Smooth muscle cell of the brain vasculature (primary cell): ENCODE results near the gene PRPS1.
"Not testable (repeated sequence)": the region's sequence is repeated elsewhere in the genome, so short reads cannot be mapped to it uniquely, and the experiment has no call there.

Experiments used
- DNase-seq: peaks from one replicate; pipeline ENCODE4 v3.0.0-alpha.2; 2012; ENCODE audit warnings: low read depth, low spot score

PRPS1 gene

DNA sequence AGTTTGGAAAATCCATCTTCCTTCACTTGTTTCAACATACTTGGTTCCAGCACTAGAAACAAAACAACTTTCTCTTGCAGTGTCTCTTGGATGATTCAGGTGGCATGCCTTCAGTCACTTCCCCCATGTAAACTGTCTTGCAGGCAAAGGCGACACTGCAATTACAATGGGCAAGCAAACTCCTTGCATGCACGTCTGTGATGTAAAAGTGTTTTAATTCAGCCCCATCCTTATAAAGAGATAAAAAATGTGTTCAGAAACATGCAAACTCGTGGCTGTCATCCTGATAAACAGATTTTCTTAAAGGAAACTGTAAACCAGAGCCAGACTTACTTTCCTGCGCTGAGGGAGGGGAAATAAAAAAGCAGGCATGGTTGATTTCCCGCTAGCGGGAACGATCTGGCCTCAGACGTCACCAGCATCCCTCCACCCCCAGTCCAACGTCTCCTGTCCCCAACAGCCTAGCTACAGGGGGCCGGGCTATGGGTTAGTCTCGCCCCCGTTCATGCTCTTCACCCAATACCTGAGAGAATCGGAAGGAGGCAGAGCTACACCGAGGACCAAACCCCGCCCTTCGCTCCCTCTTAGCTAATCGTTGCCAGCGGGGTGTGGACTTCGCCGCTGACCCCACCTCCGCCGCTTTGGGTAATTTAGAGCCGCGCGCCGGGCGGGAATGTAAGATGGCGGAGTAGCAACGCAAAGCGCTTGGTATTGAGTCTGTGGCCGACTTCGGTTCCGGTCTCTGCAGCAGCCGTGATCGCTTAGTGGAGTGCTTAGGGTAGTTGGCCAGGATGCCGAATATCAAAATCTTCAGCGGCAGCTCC is at the start of gene PRPS1:
PRPS1 (plus strand) TSS at position 673 of the 824 bp plus-strand sequence; CDS start at position 792, 119 bp downstream.
- DNase-seq: peak; percentile 65

DNA sequence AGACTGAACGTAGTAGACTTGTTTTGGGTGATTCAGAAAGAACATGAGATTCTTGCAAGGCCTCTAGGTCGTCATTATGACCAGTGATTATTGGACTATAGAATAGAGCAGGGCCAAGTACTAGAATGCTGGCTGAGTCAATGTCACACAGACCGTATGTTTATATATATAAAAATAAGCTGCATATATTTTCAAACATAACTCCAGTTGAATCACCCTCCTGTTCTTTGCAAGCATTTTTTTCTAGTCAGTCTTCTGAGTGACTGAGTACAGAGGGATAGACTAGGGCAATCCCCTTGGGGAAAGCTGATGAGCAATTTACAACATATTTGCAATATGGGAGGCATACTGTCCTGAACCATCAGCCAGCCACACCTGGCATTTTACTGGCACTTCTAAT is 48.4 kb upstream of the PRPS1 start:
- no peak for DNase-seq

DNA sequence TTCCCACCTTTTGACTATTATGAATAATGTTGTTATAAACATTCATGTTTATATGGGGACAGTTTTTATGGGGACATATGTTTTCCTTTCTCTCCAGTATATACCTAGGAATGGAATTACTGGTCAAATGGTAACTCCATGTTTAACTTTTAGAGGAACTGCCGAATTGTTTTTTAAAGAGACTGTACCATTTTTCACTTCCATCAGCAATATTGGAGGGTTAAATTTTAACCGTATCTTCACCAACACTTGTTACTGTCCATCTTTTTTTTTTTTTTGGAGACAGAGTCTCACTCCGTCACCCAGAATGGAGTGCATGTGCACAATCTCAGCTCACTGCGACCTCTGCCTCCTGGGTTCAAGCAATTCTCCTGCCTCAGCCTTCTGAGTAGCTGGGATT is 46.4 kb upstream of the PRPS1 start:
- no peak for DNase-seq

DNA sequence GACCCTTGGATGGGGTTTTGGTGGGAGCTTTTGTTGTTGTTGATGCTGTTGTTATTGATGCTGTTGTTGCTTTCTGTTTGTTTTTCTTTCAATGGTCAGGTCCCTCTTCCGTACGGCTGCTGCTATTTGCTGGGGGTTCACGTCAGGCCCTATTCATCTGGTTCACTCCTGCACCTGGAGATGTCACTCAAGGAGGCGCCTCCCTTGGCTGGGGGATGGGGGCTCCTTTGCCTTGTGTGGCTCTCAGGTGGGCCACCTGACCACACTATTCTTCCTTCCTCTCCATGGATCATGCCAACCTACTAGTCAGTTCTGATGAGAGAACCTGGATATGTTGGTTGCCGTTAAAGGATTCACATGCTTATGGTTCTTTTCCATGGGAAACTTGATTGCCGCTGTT is 39.1 kb upstream of the PRPS1 start:
- no peak for DNase-seq

DNA sequence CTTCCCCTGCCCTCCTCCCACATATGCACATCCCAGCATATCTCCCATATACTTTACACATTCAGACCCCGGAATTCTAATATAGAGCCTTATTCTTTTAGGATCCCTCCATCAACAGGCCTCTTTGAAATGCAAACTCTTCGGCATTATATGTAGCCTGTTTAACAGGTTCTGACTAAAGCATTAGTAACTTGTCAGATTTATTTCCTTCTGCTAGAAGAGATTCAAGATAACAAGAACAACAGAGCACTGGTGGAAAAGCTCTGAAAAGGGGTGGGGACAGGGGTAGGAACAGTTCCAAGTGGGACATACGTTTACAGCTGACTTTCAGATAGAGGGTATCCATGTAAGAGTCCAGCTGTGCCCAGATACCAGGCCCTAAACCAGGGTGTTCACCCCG is 31.7 kb upstream of the PRPS1 start:
- no peak for DNase-seq

DNA sequence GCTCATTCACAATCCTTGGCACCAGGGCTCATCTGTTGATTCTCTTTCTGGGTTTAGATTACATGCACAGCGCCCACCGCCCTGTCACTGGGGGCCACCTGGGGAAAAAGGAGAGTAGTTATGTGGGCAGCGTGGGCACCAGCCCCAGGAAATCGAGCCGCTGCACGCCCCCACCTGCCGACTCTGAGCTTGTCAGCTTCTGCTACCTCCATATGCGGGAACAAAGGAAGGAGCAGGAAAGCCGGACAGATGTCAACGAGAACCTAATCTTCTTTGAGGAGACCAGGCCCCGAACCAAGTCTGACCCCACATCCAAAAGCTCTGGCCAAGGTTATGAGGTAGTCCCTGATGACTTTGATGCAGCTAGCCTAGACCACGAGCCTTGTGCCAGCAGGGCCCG is 31.0 kb upstream of the PRPS1 start:
- DNase-seq: no peak

DNA sequence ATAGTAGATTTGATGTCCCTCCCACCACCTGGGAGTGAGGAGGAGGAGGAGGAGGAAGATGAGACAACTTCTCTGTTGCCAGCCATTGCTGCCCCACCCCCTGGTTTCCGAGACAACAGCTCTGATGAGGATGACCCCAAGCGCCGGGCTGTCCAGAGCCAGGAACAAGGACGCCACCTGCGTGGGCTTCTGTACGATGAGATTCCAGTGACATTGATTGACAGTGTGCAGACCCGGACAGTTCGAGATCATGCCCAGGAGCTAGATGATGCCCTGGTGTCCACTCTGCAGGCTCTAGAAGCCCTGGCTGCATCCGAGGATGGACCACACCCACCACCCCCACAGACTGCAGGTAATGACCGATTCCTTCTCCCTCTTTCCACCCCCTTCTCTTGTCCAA is 30.5 kb upstream of the PRPS1 start:
- no peak for DNase-seq

DNA sequence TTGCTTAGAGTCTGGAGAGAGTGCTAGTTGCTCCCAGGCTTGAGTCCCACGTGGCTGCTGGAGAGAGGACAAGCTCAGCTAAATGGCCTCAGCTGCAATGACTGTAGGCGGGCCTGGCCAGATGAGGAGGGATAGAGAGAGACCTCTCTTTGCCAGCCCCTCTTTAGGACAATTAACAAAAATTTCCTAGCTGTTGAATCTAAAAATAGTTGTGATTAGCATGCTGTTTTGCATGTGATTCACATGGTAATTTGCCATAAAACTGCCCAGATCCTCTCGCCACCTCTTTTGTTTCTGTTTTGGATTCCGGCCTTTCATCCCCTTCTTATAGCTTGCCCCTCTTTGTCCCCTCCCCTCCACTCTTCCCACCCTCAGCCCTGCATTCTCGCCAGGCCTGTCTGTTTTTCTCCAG is 28.9 kb upstream of the PRPS1 start:
- no peak for DNase-seq

DNA sequence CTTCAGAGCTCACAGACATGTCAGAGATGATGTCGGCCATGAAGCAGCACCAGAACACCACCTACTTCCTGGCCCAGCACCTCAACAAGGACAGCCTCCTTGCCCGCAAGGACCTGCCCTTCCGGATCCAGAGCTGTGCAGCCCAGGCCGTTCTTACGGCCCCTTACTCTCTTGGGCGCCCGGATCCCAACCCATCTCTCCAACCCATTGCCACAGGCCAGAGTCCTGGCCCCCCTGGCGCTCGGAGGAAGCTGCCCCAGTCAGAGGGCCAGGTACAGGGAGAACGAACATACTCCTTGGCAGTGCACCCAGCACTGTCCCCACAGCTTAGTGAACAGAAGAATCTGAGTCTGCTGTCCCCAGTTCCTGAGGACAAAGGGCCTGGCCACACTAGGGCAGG is 27.9 kb upstream of the PRPS1 start:
- DNase-seq: no peak

DNA sequence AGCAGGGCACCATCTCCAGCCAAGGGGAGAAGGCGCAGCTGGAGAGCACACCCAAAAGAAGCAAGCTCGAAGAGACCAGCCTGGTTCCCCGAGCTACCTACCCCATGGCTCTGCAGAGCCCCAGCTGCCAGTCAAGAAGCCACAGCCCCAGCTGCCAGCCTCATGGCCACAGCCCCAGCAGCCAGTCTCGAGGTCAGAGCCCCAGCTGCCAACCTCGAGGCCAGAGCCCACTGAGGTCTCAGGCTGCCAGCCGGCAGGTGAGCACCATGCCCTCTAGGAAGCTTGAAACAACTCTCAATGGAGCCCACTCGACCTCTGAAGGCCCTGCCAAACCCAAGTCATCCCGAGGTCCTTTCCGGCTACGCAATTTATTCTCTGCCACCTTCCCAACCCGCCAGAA is 27.0 kb upstream of the PRPS1 start:
- DNase-seq: no peak

DNA sequence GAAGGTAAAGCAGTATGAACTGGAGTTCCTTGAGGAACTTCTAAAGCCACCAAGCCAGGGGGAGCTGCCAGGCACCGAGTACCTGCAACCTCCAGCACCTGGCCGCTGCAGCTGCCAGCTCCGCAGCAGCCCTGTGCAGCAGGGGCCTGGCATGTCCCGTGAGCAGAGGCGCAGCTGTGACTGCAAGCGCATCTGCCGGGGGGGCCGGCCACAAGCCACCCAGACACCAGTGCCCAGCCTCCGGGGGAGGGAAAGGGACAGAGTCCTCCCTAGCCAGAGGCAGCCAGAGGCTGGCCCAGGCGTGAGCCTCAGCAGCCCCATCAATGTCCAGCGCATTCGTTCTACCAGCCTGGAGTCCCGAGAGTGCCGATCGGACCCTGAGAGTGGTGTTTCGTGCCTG is 26.6 kb upstream of the PRPS1 start:
- DNase-seq: no peak

DNA sequence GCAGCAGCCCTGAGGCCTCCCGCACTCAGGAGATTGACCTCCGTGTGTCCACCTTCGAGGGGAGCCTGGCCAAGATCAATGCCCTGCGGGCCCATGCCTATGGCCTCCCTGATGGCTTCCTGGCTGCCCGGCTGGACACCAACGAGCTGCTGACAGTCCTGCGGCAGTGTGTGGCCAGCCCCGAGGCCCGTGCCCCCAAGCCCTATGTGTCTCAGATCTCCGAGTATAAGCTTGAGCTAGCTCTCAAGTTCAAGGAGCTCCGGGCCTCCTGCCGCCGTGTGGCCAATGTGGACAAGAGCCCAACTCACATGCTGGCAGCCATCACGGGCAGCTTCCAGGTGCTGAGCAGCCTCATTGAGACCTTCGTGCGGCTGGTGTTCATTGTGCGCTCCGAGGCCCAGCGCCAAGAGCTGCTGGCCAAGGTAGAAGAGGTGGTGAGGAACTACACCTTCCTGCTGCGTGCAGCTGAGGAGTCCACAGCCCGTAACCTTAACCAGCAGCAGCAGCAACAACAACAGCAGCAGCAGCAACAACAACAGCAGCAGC is 25.5 kb upstream of the PRPS1 start:
- DNase-seq: no peak

DNA sequence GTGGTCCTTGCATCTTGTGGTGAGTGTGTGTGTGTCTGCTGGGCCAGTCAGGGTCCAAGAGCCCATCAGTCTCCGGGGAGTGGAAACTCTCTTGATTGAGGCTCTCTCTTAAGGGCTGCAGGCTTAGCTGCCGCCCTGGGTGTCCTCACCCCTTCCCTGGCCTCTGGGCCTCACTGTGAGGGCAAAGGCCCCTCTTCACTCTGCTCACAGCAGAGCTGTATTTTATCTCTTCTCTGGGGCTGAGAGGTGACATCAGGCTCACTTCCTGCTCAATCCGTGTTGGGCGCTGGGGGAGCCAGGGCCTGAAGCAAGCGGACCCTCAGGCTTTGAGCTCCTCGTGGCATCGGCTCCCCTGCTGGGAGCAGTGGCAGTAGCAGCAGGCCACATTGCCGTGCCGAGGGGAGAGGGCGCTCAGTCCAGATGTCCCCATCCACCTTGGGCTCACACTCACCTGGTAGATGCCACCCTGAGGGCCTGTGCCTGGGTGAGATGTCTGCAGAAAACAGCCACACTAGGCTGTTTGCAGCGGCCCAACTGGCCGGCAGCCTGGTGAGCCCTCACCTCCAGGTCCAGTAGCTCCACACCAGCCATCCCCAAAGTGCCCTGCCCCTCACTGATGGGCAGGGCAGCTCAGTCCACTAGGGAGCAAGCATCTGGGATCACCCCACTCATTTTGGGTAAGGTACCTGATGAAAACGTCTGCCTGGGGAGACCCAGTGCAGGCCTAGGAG is 24.7 kb upstream of the PRPS1 start:
- DNase-seq: no peak

DNA sequence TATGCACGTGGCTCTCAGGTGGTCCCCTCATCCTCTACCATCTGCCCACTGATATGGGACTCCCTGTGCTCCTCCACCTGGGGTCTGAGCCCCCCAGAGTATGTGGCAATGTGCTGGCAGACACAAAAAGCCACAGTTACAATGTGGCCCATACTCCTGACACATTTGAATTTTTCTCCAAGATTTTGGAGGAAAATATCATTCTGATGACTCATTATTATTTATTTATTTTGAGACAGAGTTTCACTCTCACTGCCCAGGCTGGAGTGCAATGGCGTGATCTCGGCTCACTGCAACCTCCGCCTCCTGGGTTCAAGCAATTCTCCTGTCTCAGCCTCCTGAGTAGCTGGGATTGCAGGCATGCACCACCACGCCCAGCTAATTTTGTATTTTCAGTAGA is 19.2 kb upstream of the PRPS1 start:
- not testable (repeated sequence) for DNase-seq

DNA sequence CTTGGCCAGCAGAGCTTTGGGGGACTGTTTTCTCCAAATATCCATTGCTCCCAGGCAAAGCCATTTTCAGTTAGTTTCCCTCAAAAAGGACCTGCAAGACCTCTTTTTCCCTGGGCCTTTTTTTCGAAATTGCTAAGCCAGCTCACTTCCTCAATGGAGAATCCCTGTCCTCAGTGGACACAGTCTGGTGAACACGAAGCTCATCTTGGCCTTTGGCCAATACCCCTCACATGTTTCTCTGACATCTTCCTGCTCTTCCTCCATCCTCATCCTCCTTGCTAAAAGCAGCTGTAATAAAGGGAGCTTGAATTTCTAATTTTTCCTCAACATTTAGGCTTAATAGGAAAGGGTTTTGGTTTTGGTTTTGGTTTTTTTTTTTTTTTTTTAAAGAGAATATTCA is 17.6 kb upstream of the PRPS1 start:
- no peak for DNase-seq

DNA sequence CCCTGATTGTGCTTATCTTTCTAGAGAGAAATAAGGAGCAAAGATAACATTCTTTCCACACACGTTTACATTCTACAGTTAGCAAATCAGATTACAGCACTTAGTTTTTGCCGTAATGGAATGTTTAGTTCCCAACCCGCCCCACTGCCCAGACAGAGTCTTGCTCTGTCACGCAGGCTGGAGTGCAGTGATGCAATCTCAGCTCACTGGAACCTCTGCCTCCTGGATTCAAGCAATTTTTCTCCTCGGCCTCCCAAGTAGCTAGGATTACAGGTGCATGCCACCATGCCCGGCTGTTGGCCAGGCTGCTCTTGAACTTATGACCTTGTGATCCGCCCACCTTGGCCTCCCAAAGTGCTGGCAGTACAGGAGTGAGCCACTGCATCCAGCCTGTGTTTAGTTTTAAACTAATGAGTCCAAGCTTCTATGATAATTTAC is 8.4 kb upstream of the PRPS1 start:
- no peak for DNase-seq

DNA sequence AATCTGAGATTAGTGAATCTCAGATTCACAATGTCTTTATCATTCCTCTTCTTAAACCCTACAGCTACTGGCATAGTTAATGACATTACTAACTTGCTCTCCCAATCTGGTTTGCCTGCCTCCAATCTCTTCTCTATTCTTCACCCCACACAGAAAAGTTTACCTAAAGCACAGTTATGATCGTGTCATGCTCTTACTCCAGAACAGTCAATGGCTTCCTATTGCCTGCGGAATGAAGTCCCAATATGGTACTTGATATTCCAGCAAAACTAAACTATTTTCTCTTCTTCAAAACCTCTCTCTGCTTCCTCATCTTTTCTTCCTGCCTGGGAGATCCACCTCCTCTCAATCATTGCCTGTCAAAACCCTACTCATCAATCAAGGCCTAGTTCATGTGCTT is 3.4 kb upstream of the PRPS1 start:
- no peak for DNase-seq

DNA sequence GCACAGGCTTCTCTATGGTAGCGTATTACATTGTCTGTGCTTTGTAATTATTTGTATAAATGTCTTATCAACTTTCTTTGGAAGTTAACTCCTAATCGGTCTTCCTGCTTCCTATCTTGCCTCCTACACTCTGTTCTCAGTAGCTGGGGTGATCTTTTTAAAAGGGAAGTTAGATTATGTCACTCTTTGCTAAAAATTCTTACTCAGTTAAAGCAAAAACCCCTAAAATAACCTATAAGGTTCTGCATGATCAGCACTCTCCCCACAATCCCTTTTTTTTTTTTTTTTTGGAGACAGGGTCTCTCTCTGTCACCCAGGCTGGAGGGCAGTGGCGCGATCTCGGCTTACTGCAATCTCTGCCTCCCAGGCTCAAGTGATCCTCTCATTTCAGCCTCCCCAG is 2.6 kb upstream of the PRPS1 start:
- no peak for DNase-seq

DNA sequence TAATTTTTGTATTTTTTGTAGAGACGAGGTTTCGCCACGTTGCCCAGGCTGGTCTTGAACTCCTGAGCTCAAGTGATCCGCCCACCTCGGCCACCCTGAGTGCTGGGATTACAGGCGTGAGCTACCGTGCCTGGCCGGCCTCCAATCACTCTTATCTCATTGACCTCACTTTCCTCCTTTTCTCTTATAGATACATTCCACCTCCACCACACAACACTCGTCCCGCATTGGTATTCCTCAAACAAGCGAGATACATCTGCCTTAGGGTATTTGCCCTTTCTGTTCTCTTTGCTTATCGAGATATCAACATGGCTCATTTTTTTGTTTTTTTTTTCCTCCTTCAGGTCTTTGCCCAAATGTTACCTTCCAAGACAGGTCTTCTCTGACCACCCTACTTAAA is 1.8 kb upstream of the PRPS1 start:
- DNase-seq: no peak

DNA sequence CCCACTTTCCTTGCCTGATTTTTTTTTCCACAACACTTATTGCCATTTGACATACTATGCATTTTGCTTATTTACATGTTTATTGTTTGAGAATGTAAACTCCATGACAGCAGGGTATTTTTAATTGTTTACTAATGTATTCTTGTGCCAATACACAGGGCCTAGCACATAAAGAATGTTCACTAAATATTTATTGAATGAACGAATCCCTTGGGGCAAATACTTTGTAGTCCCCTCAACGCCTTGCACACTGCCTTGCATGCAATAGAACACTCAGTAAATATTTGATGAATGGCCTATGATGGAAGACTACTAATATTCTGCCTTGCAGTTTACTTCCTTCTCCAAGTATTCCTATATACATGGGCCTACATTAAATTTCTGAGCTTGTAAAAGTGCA is 1.4 kb upstream of the PRPS1 start:
- no peak for DNase-seq

DNA sequence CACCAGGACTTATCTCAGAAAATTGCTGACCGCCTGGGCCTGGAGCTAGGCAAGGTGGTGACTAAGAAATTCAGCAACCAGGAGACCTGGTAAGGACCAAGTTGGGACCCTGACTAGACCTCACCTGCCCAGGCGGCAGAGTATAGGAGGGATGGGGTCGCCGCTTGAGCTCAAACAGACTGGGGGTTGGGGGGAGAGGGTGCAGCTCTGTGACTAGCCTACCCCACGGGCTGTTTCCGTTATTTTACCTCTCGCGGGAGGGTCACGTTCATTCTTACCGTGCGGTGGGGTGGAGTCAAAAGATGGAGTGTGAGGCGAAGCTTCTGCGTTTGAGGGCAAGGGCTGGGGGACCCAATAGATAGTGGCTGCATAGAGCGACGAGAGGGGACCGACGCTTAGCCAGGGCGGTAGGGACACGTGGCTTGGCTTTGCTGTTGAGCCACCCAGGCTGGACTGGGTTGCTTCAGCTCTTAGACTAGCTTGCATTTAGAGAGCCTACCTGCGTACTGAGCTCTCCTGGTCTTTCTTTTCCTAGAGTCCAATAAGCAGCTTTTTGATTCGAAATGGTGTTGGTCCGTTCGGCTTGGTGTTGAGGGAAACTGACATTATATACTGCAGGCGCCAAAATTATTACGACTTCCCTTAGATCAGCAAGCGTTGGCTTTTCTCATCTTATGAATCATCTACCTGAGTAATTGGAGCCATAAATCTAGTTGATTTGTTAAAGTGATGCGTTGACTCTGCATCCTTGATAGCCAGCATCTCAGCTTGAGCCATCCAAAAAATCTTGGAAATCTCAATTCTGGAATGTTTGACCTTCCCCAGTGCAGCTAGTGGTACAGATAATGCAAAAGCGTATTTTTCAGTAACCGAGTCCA is 591 bp downstream of the PRPS1 start:
- DNase-seq: no peak

DNA sequence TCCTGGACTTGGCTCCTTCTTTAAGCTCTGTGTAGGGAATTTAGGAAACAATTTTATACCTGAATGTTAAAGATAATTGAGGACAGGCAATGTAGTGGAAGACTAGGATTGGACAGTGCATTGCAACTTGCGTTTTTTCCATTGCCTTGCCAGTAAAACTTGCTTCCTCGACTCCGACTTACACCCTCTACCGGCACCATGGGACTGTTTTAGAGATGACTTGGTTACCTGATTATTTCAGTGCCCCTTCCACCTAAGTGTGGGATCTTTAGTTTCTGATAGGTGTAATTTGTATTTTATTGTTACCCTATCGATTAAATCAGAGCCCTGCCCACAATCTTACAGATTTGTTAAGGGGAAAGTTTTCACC is 1.2 kb downstream of the PRPS1 start:
- no peak for DNase-seq
